Loucy (cell line): ENCODE measurements around the gene AMOTL2.

Source experiments
- H2AFZ ChIP-seq: fragments of 200-600 bp; sonication (generic); 2 replicates; pipeline ENCODE4 v1.6.0; 2016; ENCODE audit warnings: antibody characterized with exemption, mild to moderate bottlenecking, low read length, moderate library complexity
- H3F3A ChIP-seq: fragments of 200-600 bp; 2 replicates; pipeline ENCODE4 v1.6.0; 2016; ENCODE audit warnings: antibody characterized with exemption, low read depth, mild to moderate bottlenecking
- H3K27me3 ChIP-seq: fragments of 200-600 bp; sonication (generic); 2 replicates; pipeline ENCODE4 v1.6.1; 2014; ENCODE audit warnings: low read length, mild to moderate bottlenecking; ENCODE audit not compliant: insufficient read depth, poor library complexity, severe bottlenecking
- H3K36me3 ChIP-seq: fragments of 200-600 bp; sonication (generic); 2 replicates; pipeline ENCODE4 v1.6.1; 2016; ENCODE audit warnings: low read length; ENCODE audit not compliant: insufficient read depth
- H3K4me1 ChIP-seq: fragments of 200-600 bp; sonication (generic); 2 replicates; pipeline ENCODE4 v1.5.1; 2014; ENCODE audit warnings: low read length, mild to moderate bottlenecking; ENCODE audit not compliant: insufficient read depth, poor library complexity, severe bottlenecking
- H3K4me2 ChIP-seq: fragments of 200-600 bp; sonication (generic); 2 replicates; pipeline ENCODE4 v1.6.0; 2014; ENCODE audit warnings: antibody characterized with exemption, low read length, low read depth, mild to moderate bottlenecking; ENCODE audit not compliant: poor library complexity, severe bottlenecking
- H3K4me3 ChIP-seq: fragments of 200-600 bp; sonication (generic); 2 replicates; pipeline ENCODE4 v1.5.1; 2014; ENCODE audit warnings: low read length, mild to moderate bottlenecking, mixed read lengths; ENCODE audit not compliant: poor library complexity, severe bottlenecking
- H3K79me2 ChIP-seq: fragments of 200-600 bp; sonication (generic); 2 replicates; pipeline ENCODE4 v1.6.1; 2014; ENCODE audit warnings: low read length; ENCODE audit not compliant: insufficient read depth
- H3K9ac ChIP-seq: fragments of 200-600 bp; sonication (generic); 2 replicates; pipeline ENCODE4 v1.6.0; 2014; ENCODE audit warnings: mild to moderate bottlenecking, low read depth, low read length, moderate library complexity; ENCODE audit not compliant: poor library complexity, severe bottlenecking
- H3K9me2 ChIP-seq: fragments of 200-600 bp; sonication (generic); replicated peaks from 2 replicates; pipeline ENCODE4 v1.6.1; 2016; ENCODE audit warnings: low read depth, low read length, mixed read lengths
- H3K9me3 ChIP-seq: fragments of 200-600 bp; sonication (generic); 2 replicates; pipeline ENCODE4 v1.6.1; 2014; ENCODE audit warnings: mild to moderate bottlenecking, antibody characterized with exemption, low read length, low read depth; ENCODE audit not compliant: insufficient read depth
- H4K20me1 ChIP-seq: fragments of 200-600 bp; sonication (generic); 2 replicates; pipeline ENCODE4 v1.6.0; 2014; ENCODE audit warnings: antibody characterized with exemption, low read length, mild to moderate bottlenecking; ENCODE audit not compliant: insufficient read depth, poor library complexity, severe bottlenecking
- CTCF ChIP-seq: fragments of 200-600 bp; sonication (generic); conservative IDR thresholded peaks from 2 replicates; pipeline ENCODE4 v1.5.1; 2014; ENCODE audit warnings: mild to moderate bottlenecking, antibody characterized with exemption, low read length
- EZH2phosphoT487 ChIP-seq: fragments of 200-600 bp; IDR thresholded peaks from 2 replicates; pipeline ENCODE4 v1.6.1; 2018; ENCODE audit warnings: antibody characterized with exemption, mild to moderate bottlenecking, moderate library complexity, borderline replicate concordance

AMOTL2 gene

GRCh38 chr3:134322286-134322685, 52.0 kb downstream of the AMOTL2 start:
- H3K4me3 ChIP-seq = no peak overlapping the region
- no peak overlapping the region for H3K4me2 ChIP-seq
- H3K36me3 ChIP-seq = no peaks in the 10 kb centered on the region
- no peaks in the 10 kb centered on the region for H3K79me2 ChIP-seq
- no peaks in the 10 kb centered on the region for H3F3A ChIP-seq
- no peaks in the 10 kb centered on the region for H4K20me1 ChIP-seq
- H3K9ac ChIP-seq = no peak overlapping the region
- H3K27me3 ChIP-seq = no peaks in the 10 kb centered on the region
- TF ChIP-seq CTCF (no peak), EZH2phosphoT487 (no peak)
- H3K9me3 ChIP-seq = no peaks in the 10 kb centered on the region
- H3K4me1 ChIP-seq = no peaks in the 10 kb centered on the region
- H3K9me2 ChIP-seq = no peaks in the 10 kb centered on the region
- no peak overlapping the region for H2AFZ ChIP-seq

- Histone ChIP-seq H3K27me3 (no peaks in the 10 kb centered on the region), H3K9me2 (no peaks in the 10 kb centered on the region), H3F3A (no peaks in the 10 kb centered on the region), H3K79me2 (no peaks in the 10 kb centered on the region), H3K4me1 (no peaks in the 10 kb centered on the region), H3K36me3 (no peaks in the 10 kb centered on the region), H3K4me3 (no peak overlapping the region), H3K9me3 (no peaks in the 10 kb centered on the region), H4K20me1 (no peaks in the 10 kb centered on the region), H3K9ac (no peak overlapping the region), H2AFZ (no peak overlapping the region), H3K4me2 (no peak overlapping the region)
- TF ChIP-seq CTCF = no peak
- TF ChIP-seq EZH2phosphoT487 = no peak
Observed at GRCh38 chr3:134320749-134321148, 53.5 kb downstream of the AMOTL2 start.

GRCh38 chr3:134319931-134320330, 54.3 kb downstream of the AMOTL2 start:
- no peak overlapping the region for H3K9ac ChIP-seq
- H3K4me1 ChIP-seq = no peaks in the 10 kb centered on the region

More at GRCh38 chr3:134319931-134320330, 54.3 kb downstream of the AMOTL2 start:
- Histone ChIP-seq H3K9me2 (no peaks in the 10 kb centered on the region), H4K20me1 (no peaks in the 10 kb centered on the region), H2AFZ (no peak overlapping the region), H3K79me2 (no peaks in the 10 kb centered on the region), H3K27me3 (no peaks in the 10 kb centered on the region), H3K36me3 (no peaks in the 10 kb centered on the region), H3K9me3 (no peaks in the 10 kb centered on the region), H3K4me3 (no peak overlapping the region), H3F3A (no peaks in the 10 kb centered on the region), H3K4me2 (no peak overlapping the region)
- no peak for TF ChIP-seq EZH2phosphoT487
- no peak for TF ChIP-seq CTCF
